A673 (cell line): ENCODE data around the gene PILRA.
A peak's percentile ranks its signal among the peaks of the same experiment; 100 is the strongest.
"Not testable (repeated sequence)": the region's sequence is repeated elsewhere in the genome, so short reads cannot be mapped to it uniquely, and the experiment has no call there.

Experiments used
- EZH2 ChIP-seq: fragments of 200-600 bp; sonication (generic); IDR thresholded peaks from 2 replicates; pipeline ENCODE4 v1.6.1; 2017; ENCODE audit warnings: borderline replicate concordance, low read depth, mild to moderate bottlenecking, mixed read lengths, antibody characterized with exemption, low read length; ENCODE audit not compliant: poor library complexity, severe bottlenecking
- TF ChIP-seq, protein P1 (sequence below): fragments of 300-800, 200-600 bp; sonication (generic); conservative IDR thresholded peaks from 2 replicates; pipeline ENCODE4 v1.5.1; 2017; ENCODE audit warnings: low read depth, mild to moderate bottlenecking, antibody characterized with exemption, low read length, moderate library complexity, mixed read lengths

DNA sequence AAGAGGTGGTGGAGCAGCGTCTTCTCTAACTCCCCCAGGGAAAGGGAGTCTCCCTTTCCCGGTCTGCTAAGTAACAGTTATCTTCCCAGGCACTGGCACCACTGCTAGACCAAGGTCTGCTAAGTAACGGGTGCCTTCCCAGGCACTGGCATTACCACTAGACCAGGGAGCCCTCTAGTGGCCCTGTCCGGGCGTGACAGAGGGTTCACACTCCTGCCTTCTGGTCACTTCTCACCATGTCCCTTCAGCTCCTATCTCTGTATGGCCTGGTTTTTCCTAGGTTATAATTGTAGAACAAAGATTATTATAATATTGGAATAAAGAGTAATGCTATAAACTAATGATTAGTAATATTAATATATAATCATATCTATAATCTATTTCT, 28.0 kb upstream of the PILRA start:
- TF ChIP-seq, protein P1, sequence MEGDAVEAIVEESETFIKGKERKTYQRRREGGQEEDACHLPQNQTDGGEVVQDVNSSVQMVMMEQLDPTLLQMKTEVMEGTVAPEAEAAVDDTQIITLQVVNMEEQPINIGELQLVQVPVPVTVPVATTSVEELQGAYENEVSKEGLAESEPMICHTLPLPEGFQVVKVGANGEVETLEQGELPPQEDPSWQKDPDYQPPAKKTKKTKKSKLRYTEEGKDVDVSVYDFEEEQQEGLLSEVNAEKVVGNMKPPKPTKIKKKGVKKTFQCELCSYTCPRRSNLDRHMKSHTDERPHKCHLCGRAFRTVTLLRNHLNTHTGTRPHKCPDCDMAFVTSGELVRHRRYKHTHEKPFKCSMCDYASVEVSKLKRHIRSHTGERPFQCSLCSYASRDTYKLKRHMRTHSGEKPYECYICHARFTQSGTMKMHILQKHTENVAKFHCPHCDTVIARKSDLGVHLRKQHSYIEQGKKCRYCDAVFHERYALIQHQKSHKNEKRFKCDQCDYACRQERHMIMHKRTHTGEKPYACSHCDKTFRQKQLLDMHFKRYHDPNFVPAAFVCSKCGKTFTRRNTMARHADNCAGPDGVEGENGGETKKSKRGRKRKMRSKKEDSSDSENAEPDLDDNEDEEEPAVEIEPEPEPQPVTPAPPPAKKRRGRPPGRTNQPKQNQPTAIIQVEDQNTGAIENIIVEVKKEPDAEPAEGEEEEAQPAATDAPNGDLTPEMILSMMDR: peak; percentile 34
- not testable (repeated sequence) for TF ChIP-seq EZH2
